Measurements from ENCODE around the gene FAXC. TPM values are rescaled to one million over a fixed set of nuclear protein-coding genes. Genes with fewer than 3 reads are reported as not detected.

FAXC gene
- total RNA-seq, 4 donors from 2014 or later = under 0.01 to 6.6 (median 2.1) TPM

- H3K4me1 ChIP-seq = no peaks in the 10 kb centered on the region
- H3K4me3 ChIP-seq = no peak overlapping the region
- no peak overlapping the region for H3K27ac ChIP-seq
- DNase-seq = no peak
- H3K36me3 ChIP-seq = no peaks in the 10 kb centered on the region
- no peak for TF ChIP-seq POLR2A (IDR thresholded peaks at IDR 0.05)
- TF ChIP-seq, protein P1, sequence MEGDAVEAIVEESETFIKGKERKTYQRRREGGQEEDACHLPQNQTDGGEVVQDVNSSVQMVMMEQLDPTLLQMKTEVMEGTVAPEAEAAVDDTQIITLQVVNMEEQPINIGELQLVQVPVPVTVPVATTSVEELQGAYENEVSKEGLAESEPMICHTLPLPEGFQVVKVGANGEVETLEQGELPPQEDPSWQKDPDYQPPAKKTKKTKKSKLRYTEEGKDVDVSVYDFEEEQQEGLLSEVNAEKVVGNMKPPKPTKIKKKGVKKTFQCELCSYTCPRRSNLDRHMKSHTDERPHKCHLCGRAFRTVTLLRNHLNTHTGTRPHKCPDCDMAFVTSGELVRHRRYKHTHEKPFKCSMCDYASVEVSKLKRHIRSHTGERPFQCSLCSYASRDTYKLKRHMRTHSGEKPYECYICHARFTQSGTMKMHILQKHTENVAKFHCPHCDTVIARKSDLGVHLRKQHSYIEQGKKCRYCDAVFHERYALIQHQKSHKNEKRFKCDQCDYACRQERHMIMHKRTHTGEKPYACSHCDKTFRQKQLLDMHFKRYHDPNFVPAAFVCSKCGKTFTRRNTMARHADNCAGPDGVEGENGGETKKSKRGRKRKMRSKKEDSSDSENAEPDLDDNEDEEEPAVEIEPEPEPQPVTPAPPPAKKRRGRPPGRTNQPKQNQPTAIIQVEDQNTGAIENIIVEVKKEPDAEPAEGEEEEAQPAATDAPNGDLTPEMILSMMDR (IDR thresholded peaks at IDR 0.05) = no peak
- H3K9me3 ChIP-seq = no peaks in the 10 kb centered on the region
- H3K27me3 ChIP-seq = no peaks in the 10 kb centered on the region
These were observed 35.0 kb upstream of the FAXC start for GRCh38 chr6:99384507-99384906.

DNA sequence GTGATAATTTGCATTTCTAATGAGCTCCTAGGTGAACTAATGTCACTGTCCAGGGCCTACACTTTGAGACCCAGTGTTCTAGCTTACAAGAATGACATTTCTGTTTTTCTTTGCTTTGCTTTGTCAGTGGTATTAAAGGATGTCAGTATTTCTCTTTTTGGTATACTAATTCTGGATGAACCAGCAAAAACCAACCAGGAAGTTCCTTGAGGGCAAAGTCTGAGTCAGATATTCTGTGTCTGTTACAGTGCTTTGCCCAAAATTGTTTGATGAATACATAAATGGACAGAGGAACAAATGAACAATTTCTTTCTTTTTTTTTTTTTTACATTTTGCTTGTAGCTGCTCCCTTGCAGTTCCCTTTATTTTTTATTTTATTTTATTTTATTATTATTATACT, 29.2 kb upstream of the FAXC start:
- no peak for DNase-seq
- TF ChIP-seq POLR2A (IDR thresholded peaks at IDR 0.05) = no peak
- H3K4me3 ChIP-seq = no peak overlapping the region
- no peaks in the 10 kb centered on the region for H3K4me1 ChIP-seq
- no peaks in the 10 kb centered on the region for H3K36me3 ChIP-seq
- H3K27ac ChIP-seq = no peak overlapping the region
- no peaks in the 10 kb centered on the region for H3K27me3 ChIP-seq
- H3K9me3 ChIP-seq = no peaks in the 10 kb centered on the region

DNA sequence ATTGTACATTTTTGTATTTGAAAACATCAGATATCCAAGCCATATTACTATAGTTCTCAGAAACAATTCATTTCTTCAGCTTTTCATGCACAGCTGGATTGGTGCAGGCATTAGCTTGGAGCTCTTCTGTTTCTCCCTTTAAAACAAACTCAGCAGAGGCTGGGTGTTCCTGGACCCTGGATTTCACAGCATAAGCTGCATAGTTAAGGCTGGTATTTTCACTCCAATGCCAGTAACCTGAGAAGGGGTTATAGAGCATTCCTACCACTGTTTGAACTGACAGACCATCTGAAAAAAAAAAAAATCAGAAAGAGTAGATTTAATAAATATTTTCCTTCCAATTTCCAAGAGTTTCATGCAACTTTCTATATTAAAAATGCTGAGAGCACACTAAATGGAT, 20.1 kb upstream of the FAXC start:
- H3K4me1 ChIP-seq = no peaks in the 10 kb centered on the region
- H3K27ac ChIP-seq = no peak overlapping the region
- no peaks in the 10 kb centered on the region for H3K9me3 ChIP-seq
- DNase-seq = no peak
- H3K4me3 ChIP-seq = no peak overlapping the region
- no peaks in the 10 kb centered on the region for H3K36me3 ChIP-seq
- TF ChIP-seq POLR2A (IDR thresholded peaks at IDR 0.05) = no peak
- TF ChIP-seq, protein P1 (IDR thresholded peaks at IDR 0.05) = no peak
- H3K27me3 ChIP-seq = no peaks in the 10 kb centered on the region

- TF ChIP-seq, protein P1 (IDR thresholded peaks at IDR 0.05) = no peak
- no peak for TF ChIP-seq POLR2A (IDR thresholded peaks at IDR 0.05)
- no peak for DNase-seq
- H3K4me1 ChIP-seq = no peaks in the 10 kb centered on the region
- H3K27ac ChIP-seq = no peak overlapping the region
- H3K36me3 ChIP-seq = no peaks in the 10 kb centered on the region
- H3K27me3 ChIP-seq = no peaks in the 10 kb centered on the region
- no peak overlapping the region for H3K4me3 ChIP-seq
- H3K9me3 ChIP-seq = no peaks in the 10 kb centered on the region
These were observed 17.4 kb upstream of the FAXC start for GRCh38 chr6:99366852-99367251.

- H3K4me3 ChIP-seq = no peak overlapping the region
- no peak for DNase-seq
- no peaks in the 10 kb centered on the region for H3K36me3 ChIP-seq
- no peak overlapping the region for H3K27ac ChIP-seq
- TF ChIP-seq, protein P1 (IDR thresholded peaks at IDR 0.05) = no peak
- TF ChIP-seq POLR2A (IDR thresholded peaks at IDR 0.05) = no peak
- no peaks in the 10 kb centered on the region for H3K4me1 ChIP-seq
- no peaks in the 10 kb centered on the region for H3K27me3 ChIP-seq
- no peaks in the 10 kb centered on the region for H3K9me3 ChIP-seq
These were observed 14.6 kb upstream of the FAXC start for GRCh38 chr6:99364026-99364425.

DNA sequence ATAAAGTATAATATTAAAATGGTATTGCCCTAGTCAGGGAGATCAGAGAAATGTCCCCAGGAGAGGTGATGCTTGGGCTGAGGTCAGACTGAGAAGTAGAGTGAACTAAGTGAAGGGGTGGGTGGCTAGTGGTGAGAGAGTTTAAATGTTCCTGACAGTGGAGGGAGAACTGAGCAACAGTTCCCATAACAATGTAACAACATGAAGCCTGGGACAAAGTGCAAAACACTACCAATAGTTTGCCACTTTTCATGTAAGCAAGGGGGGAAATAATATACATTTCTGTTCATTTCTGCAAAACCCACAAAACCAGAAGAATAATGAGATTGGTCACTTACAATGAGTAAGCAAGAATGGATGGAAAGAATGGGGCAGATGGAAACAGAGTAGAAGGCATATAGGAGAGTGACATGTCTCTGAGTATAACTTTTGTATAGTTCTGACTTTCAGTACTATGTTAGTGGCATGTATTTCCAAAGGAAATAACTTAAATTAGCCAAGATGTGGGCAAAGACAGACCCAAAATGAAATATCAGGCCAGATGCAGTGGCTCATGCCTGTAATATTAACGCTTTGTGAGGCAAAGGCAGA, 13.3 kb upstream of the FAXC start:
- no peak for DNase-seq
- Histone ChIP-seq H3K27ac (no peak overlapping the region), H3K4me1 (no peaks in the 10 kb centered on the region), H3K9me3 (no peaks in the 10 kb centered on the region), H3K27me3 (no peaks in the 10 kb centered on the region), H3K4me3 (no peak overlapping the region), H3K36me3 (no peaks in the 10 kb centered on the region)
- no peak for TF ChIP-seq POLR2A (IDR thresholded peaks at IDR 0.05)
- TF ChIP-seq, protein P1 (IDR thresholded peaks at IDR 0.05) = no peak
